ENCODE results near the gene HPGDS.

The HPGDS gene

GRCh38 chr4:94368459-94368858 is 25.8 kb upstream of the HPGDS start:
- no peaks in the 10 kb centered on the region for H3K36me3 Mint-ChIP-seq
- H3K27ac Mint-ChIP-seq = no peak overlapping the region
- H3K9me3 Mint-ChIP-seq = peaks cover 6% of the 10 kb centered on the region
- no peak overlapping the region for H3K4me3 Mint-ChIP-seq
- no peaks in the 10 kb centered on the region for H3K27me3 Mint-ChIP-seq
- H3K4me1 Mint-ChIP-seq = no peaks in the 10 kb centered on the region
- ATAC-seq = no peak

DNA sequence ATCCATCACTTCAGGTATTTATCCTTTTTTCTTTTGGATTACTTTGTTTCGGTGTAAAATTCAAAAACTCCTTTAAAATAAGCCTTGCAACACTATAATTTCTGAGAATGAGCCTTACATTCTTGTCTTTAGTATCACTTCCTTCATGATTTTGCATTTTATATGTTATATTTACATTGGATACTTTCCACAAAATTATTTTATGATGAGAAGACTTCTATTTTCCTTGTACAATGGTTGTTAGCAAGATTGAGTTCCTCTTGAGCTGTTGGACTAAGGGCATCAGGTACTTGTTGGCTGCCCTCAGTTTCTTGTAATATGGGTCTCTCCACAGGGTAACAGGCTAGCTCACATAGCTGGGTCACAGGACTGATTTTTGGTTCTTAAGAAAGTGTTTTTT is 22.7 kb upstream of the HPGDS start:
- no peak for ATAC-seq
- Mint-ChIP-seq H3K9me3 (peaks cover 6% of the 10 kb centered on the region), H3K27me3 (no peaks in the 10 kb centered on the region), H3K27ac (no peak overlapping the region), H3K36me3 (no peaks in the 10 kb centered on the region), H3K4me3 (no peak overlapping the region), H3K4me1 (no peaks in the 10 kb centered on the region)

GRCh38 chr4:94364527-94364926 is 21.9 kb upstream of the HPGDS start:
- Mint-ChIP-seq H3K4me1 (no peaks in the 10 kb centered on the region), H3K4me3 (no peak overlapping the region), H3K36me3 (no peaks in the 10 kb centered on the region), H3K9me3 (peaks cover 6% of the 10 kb centered on the region), H3K27ac (no peak overlapping the region), H3K27me3 (no peaks in the 10 kb centered on the region)
- ATAC-seq = no peak

GRCh38 chr4:94363136-94363655 is 20.6 kb upstream of the HPGDS start:
- Mint-ChIP-seq H3K36me3 (no peaks in the 10 kb centered on the region), H3K27ac (no peak overlapping the region), H3K27me3 (no peaks in the 10 kb centered on the region), H3K4me1 (no peaks in the 10 kb centered on the region), H3K4me3 (no peak overlapping the region), H3K9me3 (peaks cover 6% of the 10 kb centered on the region)
- ATAC-seq = no peak

GRCh38 chr4:94359838-94360237 is 17.2 kb upstream of the HPGDS start:
- Mint-ChIP-seq H3K27ac (no peak overlapping the region), H3K4me3 (no peak overlapping the region), H3K9me3 (no peaks in the 10 kb centered on the region), H3K4me1 (no peaks in the 10 kb centered on the region), H3K36me3 (no peaks in the 10 kb centered on the region), H3K27me3 (no peaks in the 10 kb centered on the region)
- ATAC-seq = no peak

- Mint-ChIP-seq H3K9me3 (no peaks in the 10 kb centered on the region), H3K4me3 (no peak overlapping the region), H3K27ac (no peak overlapping the region), H3K27me3 (no peaks in the 10 kb centered on the region), H3K4me1 (no peaks in the 10 kb centered on the region), H3K36me3 (no peaks in the 10 kb centered on the region)
- no peak for ATAC-seq
These were observed 16.6 kb upstream of the HPGDS start for GRCh38 chr4:94359221-94359620.

DNA sequence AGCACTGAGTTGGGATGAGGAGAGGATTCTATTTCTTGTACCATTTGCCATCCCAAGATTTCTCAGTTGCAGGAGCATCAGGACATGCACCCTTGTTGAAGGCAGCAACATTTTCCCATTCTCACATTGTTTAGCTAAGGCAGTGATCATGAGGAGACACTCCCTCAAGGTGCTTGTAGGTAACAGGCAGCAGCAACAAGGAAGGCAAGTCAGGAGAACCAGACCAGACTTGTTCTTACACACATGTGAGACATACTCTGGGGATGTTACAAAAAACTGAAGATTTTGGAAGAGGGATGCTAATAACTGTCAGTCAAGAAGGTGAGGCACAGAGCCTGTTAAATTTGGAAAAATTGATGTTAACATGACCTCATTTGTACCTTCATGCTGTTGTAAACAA is 15.5 kb upstream of the HPGDS start:
- Mint-ChIP-seq H3K27me3 (no peaks in the 10 kb centered on the region), H3K9me3 (no peaks in the 10 kb centered on the region), H3K4me3 (no peak overlapping the region), H3K36me3 (no peaks in the 10 kb centered on the region), H3K4me1 (no peaks in the 10 kb centered on the region), H3K27ac (no peak overlapping the region)
- ATAC-seq = no peak

DNA sequence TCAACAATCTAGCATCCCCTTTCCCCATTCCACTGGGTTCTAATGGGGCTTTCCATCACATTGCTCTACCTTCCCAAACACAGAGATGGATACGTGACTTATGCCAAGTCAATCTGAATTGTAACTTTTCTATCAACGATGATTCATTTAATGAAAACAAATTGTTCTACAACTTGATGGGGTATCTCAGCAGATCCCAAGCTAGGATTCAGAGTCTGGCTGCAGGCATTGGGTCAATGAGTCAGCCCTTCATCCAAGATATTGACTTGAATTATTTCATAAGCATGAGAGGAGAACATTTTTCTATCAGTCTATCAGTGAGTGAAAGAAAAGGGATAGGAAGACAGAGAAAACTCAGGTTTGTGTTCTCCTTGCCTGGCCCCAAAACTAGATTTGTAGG is 15.0 kb upstream of the HPGDS start:
- no peak overlapping the region for H3K27ac Mint-ChIP-seq
- no peak overlapping the region for H3K4me3 Mint-ChIP-seq
- no peaks in the 10 kb centered on the region for H3K27me3 Mint-ChIP-seq
- H3K36me3 Mint-ChIP-seq = no peaks in the 10 kb centered on the region
- ATAC-seq = no peak
- no peaks in the 10 kb centered on the region for H3K4me1 Mint-ChIP-seq
- H3K9me3 Mint-ChIP-seq = no peaks in the 10 kb centered on the region

DNA sequence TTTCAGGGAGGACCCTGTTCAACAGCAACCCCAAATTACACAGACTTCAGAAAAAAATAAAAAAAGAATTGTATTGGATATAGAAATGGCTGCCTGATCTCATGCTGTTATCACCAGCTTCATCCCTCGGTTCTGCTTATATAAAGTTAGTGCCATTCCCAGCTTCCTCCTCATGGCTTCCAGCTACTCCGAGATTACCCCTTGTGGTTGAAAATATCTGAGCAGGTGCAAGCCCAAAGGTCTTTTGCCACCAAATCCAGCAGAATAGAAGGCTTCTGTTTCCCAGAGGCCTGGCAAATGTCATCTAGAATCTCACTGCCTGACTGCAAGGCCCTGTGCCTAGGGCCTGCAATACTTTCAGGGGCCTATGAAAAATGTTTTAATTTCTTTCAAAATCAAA is 13.8 kb upstream of the HPGDS start:
- H3K36me3 Mint-ChIP-seq = no peaks in the 10 kb centered on the region
- H3K9me3 Mint-ChIP-seq = no peaks in the 10 kb centered on the region
- H3K4me3 Mint-ChIP-seq = no peak overlapping the region

DNA sequence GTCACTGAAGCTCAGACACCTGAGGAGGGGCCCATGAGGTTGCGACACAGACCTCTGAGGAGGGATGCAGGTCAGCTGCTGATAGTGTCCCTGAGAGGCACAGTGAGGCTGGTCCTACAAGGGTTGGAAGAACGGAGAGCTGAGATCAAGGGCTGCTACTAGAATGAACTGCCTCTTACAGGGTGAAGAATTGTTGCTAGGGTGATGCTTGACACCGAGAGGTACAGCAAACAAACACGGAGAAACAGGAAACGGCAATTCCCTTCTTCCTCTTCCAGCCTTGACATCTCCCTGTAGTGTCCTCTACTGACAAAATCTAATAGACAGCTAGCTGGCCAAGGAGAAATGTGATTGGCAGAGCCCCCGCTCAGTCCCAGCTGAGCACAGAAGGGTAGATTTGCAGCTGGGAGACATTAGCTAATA is 11.8 kb upstream of the HPGDS start:
- Mint-ChIP-seq H3K36me3 (no peaks in the 10 kb centered on the region), H3K9me3 (no peaks in the 10 kb centered on the region)

More for the DNA sequence above, 13.8 kb upstream of the HPGDS start:
- peaks cover 11% of the 10 kb centered on the region for H3K27me3 Mint-ChIP-seq
- no peak overlapping the region for H3K27ac Mint-ChIP-seq
- ATAC-seq = no peak
- no peaks in the 10 kb centered on the region for H3K4me1 Mint-ChIP-seq

DNA sequence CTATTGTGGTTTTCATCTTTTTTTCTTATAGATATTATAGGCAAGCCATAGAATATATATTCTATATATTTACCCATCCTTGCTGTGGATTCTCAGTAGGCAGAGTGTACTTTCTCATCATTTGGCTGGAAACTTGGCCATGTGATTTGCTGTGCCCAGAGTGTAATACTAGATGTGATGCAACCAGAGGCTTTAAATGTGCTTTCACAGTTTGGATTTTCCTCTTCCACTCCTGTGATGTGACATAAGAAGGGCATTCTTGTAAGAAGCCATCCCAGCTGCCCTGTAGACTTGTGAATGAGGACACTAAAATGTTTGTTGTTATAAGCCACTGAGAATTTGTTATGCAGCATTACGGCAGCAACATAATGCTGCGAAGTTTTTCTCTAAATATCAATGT is 10.4 kb upstream of the HPGDS start:
- Mint-ChIP-seq H3K9me3 (no peaks in the 10 kb centered on the region), H3K4me3 (no peak overlapping the region), H3K36me3 (no peaks in the 10 kb centered on the region), H3K4me1 (no peaks in the 10 kb centered on the region), H3K27me3 (peaks cover 27% of the 10 kb centered on the region), H3K27ac (no peak overlapping the region)
- ATAC-seq = no peak

More for the DNA sequence above, 11.8 kb upstream of the HPGDS start:
- H3K27me3 Mint-ChIP-seq = peaks cover 27% of the 10 kb centered on the region
- ATAC-seq = peak; percentile 4
- no peak overlapping the region for H3K27ac Mint-ChIP-seq
- no peak overlapping the region for H3K4me3 Mint-ChIP-seq
- no peaks in the 10 kb centered on the region for H3K4me1 Mint-ChIP-seq

- Mint-ChIP-seq H3K4me3 (no peak overlapping the region), H3K9me3 (no peaks in the 10 kb centered on the region), H3K36me3 (no peaks in the 10 kb centered on the region), H3K27ac (no peak overlapping the region), H3K4me1 (no peaks in the 10 kb centered on the region), H3K27me3 (peaks cover 27% of the 10 kb centered on the region)
- no peak for ATAC-seq
These were observed 9.5 kb upstream of the HPGDS start for GRCh38 chr4:94352163-94352562.

DNA sequence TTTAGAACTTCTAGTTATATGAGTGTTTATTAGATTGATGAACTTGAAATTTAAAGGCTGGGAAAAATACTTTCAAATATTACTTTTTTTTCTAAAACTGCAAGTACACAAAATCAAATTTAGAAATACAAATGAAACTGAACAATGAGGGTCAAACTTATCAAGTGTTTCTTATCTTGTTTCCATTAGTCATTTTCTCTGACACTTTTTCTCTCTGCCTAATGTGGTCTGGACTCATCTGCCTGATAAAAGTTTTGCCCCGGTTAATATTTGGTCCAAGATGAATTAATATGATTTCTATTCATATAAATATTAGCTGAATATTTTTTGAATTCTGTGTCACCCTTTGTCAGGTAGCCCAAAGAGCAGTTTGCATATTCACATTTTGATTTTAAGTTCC is 8.7 kb upstream of the HPGDS start:
- H3K27ac Mint-ChIP-seq = no peak overlapping the region
- no peak for ATAC-seq
- H3K4me1 Mint-ChIP-seq = no peaks in the 10 kb centered on the region

GRCh38 chr4:94350095-94350494 is 7.5 kb upstream of the HPGDS start:
- ATAC-seq = no peak
- no peaks in the 10 kb centered on the region for H3K9me3 Mint-ChIP-seq
- no peaks in the 10 kb centered on the region for H3K4me1 Mint-ChIP-seq
- H3K4me3 Mint-ChIP-seq = no peak overlapping the region
- peaks cover 27% of the 10 kb centered on the region for H3K27me3 Mint-ChIP-seq
- no peak overlapping the region for H3K27ac Mint-ChIP-seq
- H3K36me3 Mint-ChIP-seq = no peaks in the 10 kb centered on the region

More for the DNA sequence above, 8.7 kb upstream of the HPGDS start:
- Mint-ChIP-seq H3K9me3 (no peaks in the 10 kb centered on the region), H3K36me3 (no peaks in the 10 kb centered on the region), H3K4me3 (no peak overlapping the region), H3K27me3 (peaks cover 27% of the 10 kb centered on the region)

DNA sequence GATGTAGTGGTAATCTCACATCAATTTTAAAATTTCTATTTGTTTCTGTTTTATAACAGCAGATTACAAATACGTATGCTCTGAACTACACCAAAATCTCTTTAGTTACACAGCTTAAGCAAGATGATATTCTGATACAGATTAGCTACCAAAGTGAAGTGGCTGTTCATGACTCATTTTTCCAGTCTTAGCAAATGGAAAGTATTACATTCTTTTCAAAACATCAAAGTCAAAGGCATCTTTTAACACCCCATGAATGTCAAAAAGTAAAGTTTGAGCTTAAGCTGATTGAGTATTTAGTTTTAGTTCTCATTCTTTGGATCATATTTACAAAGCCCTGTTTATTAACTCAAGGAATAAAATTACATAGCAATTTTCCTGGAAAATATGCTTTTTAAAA is 6.6 kb upstream of the HPGDS start:
- no peaks in the 10 kb centered on the region for H3K9me3 Mint-ChIP-seq
- H3K4me3 Mint-ChIP-seq = no peak overlapping the region
- no peaks in the 10 kb centered on the region for H3K4me1 Mint-ChIP-seq
- no peak for ATAC-seq
- H3K27me3 Mint-ChIP-seq = peaks cover 27% of the 10 kb centered on the region
- H3K27ac Mint-ChIP-seq = no peak overlapping the region
- H3K36me3 Mint-ChIP-seq = no peaks in the 10 kb centered on the region

- H3K27ac Mint-ChIP-seq = no peak overlapping the region
- H3K4me3 Mint-ChIP-seq = no peak overlapping the region
- ATAC-seq = no peak
- peaks cover 27% of the 10 kb centered on the region for H3K27me3 Mint-ChIP-seq
- no peaks in the 10 kb centered on the region for H3K9me3 Mint-ChIP-seq
- H3K36me3 Mint-ChIP-seq = no peaks in the 10 kb centered on the region
- no peaks in the 10 kb centered on the region for H3K4me1 Mint-ChIP-seq
These were observed 6.0 kb upstream of the HPGDS start for GRCh38 chr4:94348666-94349065.

GRCh38 chr4:94346541-94346940 is 3.9 kb upstream of the HPGDS start:
- no peaks in the 10 kb centered on the region for H3K36me3 Mint-ChIP-seq
- no peaks in the 10 kb centered on the region for H3K9me3 Mint-ChIP-seq
- H3K4me3 Mint-ChIP-seq = no peak overlapping the region
- peaks cover 16% of the 10 kb centered on the region for H3K27me3 Mint-ChIP-seq
- ATAC-seq = no peak
- H3K27ac Mint-ChIP-seq = no peak overlapping the region
- no peaks in the 10 kb centered on the region for H3K4me1 Mint-ChIP-seq

All from stimulated activated memory B cell treated with anti-CD40 and anti-IgM and Interleukin-4, amounts not matched to agents 10 μg/mL and 1 μg/mL and 100 μg/mL, for 72 hours (primary cell).